ENCODE data around the gene MTCL1. TPM values are rescaled to one million over a fixed set of nuclear protein-coding genes. Genes with fewer than 3 reads are reported as not detected.

Gene MTCL1
- polyA plus RNA-seq, 1 experiment: 29.8 TPM

- CTCF ChIA-PET: no interaction called here
- POLR2A ChIA-PET: no interaction called here
- DNase-seq (ENCODE audit: low read depth): no peak
- Histone ChIP-seq H3K4me3 (ENCODE audit: low read depth, low read length) (no peak overlapping the region), H3K27me3 (ENCODE audit: control insufficient read depth, insufficient read depth, low read length) (no peaks in the 10 kb centered on the region), H3K36me3 (ENCODE audit: control insufficient read depth, insufficient read depth, low read length) (no peaks in the 10 kb centered on the region)
- TF ChIP-seq CTCF (IDR thresholded peaks at IDR 0.05; ENCODE audit: insufficient read depth, low read depth, low read length): no peak
Observed at GRCh38 chr18:8845506-8845905, 140.2 kb downstream of the MTCL1 start.

- TF ChIP-seq CTCF (IDR thresholded peaks at IDR 0.05; ENCODE audit: insufficient read depth, low read depth, low read length): no peak
- Histone ChIP-seq H3K4me3 (ENCODE audit: low read depth, low read length) (no peak overlapping the region), H3K36me3 (ENCODE audit: control insufficient read depth, insufficient read depth, low read length) (no peaks in the 10 kb centered on the region), H3K27me3 (ENCODE audit: control insufficient read depth, insufficient read depth, low read length) (no peaks in the 10 kb centered on the region)
- no peak for DNase-seq (ENCODE audit: low read depth)
- POLR2A ChIA-PET: no interaction called here
- CTCF ChIA-PET: no interaction called here
Observed at GRCh38 chr18:8847066-8847755, 141.9 kb downstream of the MTCL1 start.

GRCh38 chr18:8847900-8848299, 142.5 kb downstream of the MTCL1 start:
- H3K27me3 ChIP-seq (ENCODE audit: control insufficient read depth, insufficient read depth, low read length): no peaks in the 10 kb centered on the region
- TF ChIP-seq CTCF (IDR thresholded peaks at IDR 0.05; ENCODE audit: insufficient read depth, low read depth, low read length): no peak
- no peaks in the 10 kb centered on the region for H3K36me3 ChIP-seq (ENCODE audit: control insufficient read depth, insufficient read depth, low read length)
- H3K4me3 ChIP-seq (ENCODE audit: low read depth, low read length): no peak overlapping the region
- DNase-seq (ENCODE audit: low read depth): no peak
- CTCF ChIA-PET: no interaction called here
- POLR2A ChIA-PET: no interaction called here

- CTCF ChIA-PET: interaction anchor here (0.7 kb wide), 1 partner anchor 11 kb away, joined by 3 read pairs; no protein-coding TSS in a partner anchor
- POLR2A ChIA-PET: no interaction called here
- H3K27me3 ChIP-seq (ENCODE audit: control insufficient read depth, insufficient read depth, low read length): no peaks in the 10 kb centered on the region
- no peak for TF ChIP-seq CTCF (IDR thresholded peaks at IDR 0.05; ENCODE audit: insufficient read depth, low read depth, low read length)
- H3K4me3 ChIP-seq (ENCODE audit: low read depth, low read length): no peak overlapping the region
- H3K36me3 ChIP-seq (ENCODE audit: control insufficient read depth, insufficient read depth, low read length): no peaks in the 10 kb centered on the region
- no peak for DNase-seq (ENCODE audit: low read depth)
Observed at GRCh38 chr18:8848541-8848940, 143.2 kb downstream of the MTCL1 start.

- ChIA-PET CTCF (no interaction called here), POLR2A (no interaction called here)
- TF ChIP-seq CTCF (IDR thresholded peaks at IDR 0.05; ENCODE audit: insufficient read depth, low read depth, low read length): no peak
- H3K36me3 ChIP-seq (ENCODE audit: control insufficient read depth, insufficient read depth, low read length): no peaks in the 10 kb centered on the region
- no peaks in the 10 kb centered on the region for H3K27me3 ChIP-seq (ENCODE audit: control insufficient read depth, insufficient read depth, low read length)
- DNase-seq (ENCODE audit: low read depth): no peak
- H3K4me3 ChIP-seq (ENCODE audit: low read depth, low read length): no peak overlapping the region
Observed at GRCh38 chr18:8849696-8850095, 144.3 kb downstream of the MTCL1 start.

Measured in BJ (cell line).